Activated CD4-positive, alpha-beta T cell treated with anti-CD3 and anti-CD28 coated beads, Interleukin-2, amount 10 ng/mL, durations not matched to agents 7 days and 5 days (primary cell): ENCODE data around the gene MAPK12. TPM values are rescaled to one million over a fixed set of nuclear protein-coding genes. Genes with fewer than 3 reads are reported as not detected.

Experiments
- CTCF ChIA-PET: fragments of 350-600 bp; sonication (Branson Sonifier 250); formaldehyde crosslinking; loops from one replicate; lab custom pipeline; 2021; ENCODE audit warnings: antibody characterized with exemption; lab: Charles Lee
- POLR2A ChIA-PET: fragments of 350-600 bp; sonication (Branson Sonifier 250); formaldehyde crosslinking; loops from one replicate; lab custom pipeline; 2021; ENCODE audit warnings: antibody characterized with exemption; lab: Charles Lee
- DNase-seq: peaks from one replicate; pipeline ENCODE4 v3.0.0-alpha.2; 2020
- H3K27ac Mint-ChIP-seq: one replicate; pipeline ENCODE4 v1.8.0; 2021; ENCODE audit warnings: mild to moderate bottlenecking, moderate library complexity, mixed read lengths
- H3K27me3 Mint-ChIP-seq: one replicate; pipeline ENCODE4 v1.8.0; 2021; ENCODE audit warnings: mixed read lengths
- H3K36me3 Mint-ChIP-seq: one replicate; pipeline ENCODE4 v1.8.0; 2021; ENCODE audit warnings: low read depth, mixed read lengths
- H3K4me1 Mint-ChIP-seq: one replicate; pipeline ENCODE4 v1.8.0; 2021; ENCODE audit warnings: mixed read lengths
- H3K4me3 Mint-ChIP-seq: one replicate; pipeline ENCODE4 v1.8.0; 2021; ENCODE audit warnings: mild to moderate bottlenecking, moderate library complexity, mixed read lengths
- H3K9me3 Mint-ChIP-seq: one replicate; pipeline ENCODE4 v1.8.0; 2021; ENCODE audit warnings: mixed read lengths
- total RNA-seq, 2 experiments: library from RNA; stranded (reverse); gene quantifications; one replicate each; pipeline ENCODE4 v1.2.3, GENCODE V29; 2021

Gene MAPK12
- total RNA-seq, 2 experiments from 2014 or later, result 2.9 TPM

DNA sequence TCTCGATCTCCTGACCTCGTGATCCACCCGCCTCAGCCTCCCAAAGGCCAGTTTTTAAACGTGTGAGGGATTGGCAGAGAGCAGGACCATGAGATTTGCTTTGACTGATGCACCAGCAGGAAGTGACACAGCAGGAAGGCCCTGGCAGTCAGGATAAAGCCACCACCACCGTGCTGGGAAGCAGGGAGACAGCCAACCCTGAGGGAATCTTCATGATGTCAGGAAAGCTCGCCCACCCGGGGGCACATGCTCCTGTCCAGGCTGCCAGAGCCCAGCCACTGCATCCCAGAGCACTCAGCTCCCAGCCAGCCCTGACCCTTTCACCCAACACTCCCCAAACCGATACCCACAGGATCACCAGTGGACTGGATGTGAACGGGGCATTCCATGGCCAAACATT is 22.7 kb downstream of the MAPK12 start:
- no peaks in the 10 kb centered on the region for H3K27me3 Mint-ChIP-seq
- peaks cover 30% of the 10 kb centered on the region for H3K4me1 Mint-ChIP-seq
- ChIA-PET POLR2A (no interaction called here), CTCF (interaction anchor here (0.8 to 0.9 kb wide), 2 partner anchors 14 to 33 kb away, joined by 3 read pairs; no protein-coding TSS in a partner anchor)
- peaks cover 32% of the 10 kb centered on the region for H3K36me3 Mint-ChIP-seq
- no peaks in the 10 kb centered on the region for H3K9me3 Mint-ChIP-seq
- no peak overlapping the region for H3K27ac Mint-ChIP-seq
- DNase-seq, result no peak
- no peak overlapping the region for H3K4me3 Mint-ChIP-seq

DNA sequence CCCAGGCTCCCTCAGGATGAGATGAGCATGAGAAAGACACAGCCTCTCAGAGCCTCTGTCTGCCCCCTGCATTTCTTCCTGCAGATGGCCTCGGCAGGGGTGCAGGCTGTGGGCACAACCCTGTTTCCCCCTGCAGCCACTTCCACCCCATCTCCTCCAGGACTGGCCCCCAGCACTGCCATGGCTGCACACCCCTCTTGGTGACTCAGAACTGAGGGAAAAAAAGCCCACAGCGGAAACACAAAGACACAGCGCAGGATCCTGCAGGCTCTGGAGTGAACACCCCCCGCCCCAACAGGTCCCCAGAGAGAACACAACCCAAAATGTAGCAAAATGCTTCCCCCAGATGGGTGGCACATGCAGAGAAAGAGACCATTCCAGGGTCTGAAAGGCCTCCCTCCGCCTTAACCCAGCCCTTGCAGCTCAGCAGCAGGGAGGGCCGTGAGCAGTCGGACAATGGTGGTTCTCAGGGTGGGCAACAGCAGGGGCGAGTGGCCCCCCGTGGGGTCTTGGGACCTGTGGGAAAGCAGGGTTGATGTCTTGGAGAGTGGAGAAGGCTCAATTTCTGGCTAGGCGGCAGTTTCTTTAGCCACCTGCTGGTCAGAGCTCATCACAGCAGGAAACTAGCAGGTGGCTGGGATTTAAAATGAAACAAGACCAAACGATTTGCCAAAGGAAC is 24.6 kb downstream of the MAPK12 start:
- peaks cover 35% of the 10 kb centered on the region for H3K36me3 Mint-ChIP-seq
- CTCF ChIA-PET, result interaction anchor here (0.8 to 0.9 kb wide), 2 partner anchors 9 to 32 kb away, joined by 3 to 4 read pairs; no protein-coding TSS in a partner anchor
- POLR2A ChIA-PET, result no interaction called here
- no peaks in the 10 kb centered on the region for H3K9me3 Mint-ChIP-seq
- H3K27ac Mint-ChIP-seq, result no peak overlapping the region
- peaks cover 22% of the 10 kb centered on the region for H3K4me1 Mint-ChIP-seq
- peak; percentile 27 for DNase-seq
- H3K27me3 Mint-ChIP-seq, result no peaks in the 10 kb centered on the region
- no peak overlapping the region for H3K4me3 Mint-ChIP-seq

DNA sequence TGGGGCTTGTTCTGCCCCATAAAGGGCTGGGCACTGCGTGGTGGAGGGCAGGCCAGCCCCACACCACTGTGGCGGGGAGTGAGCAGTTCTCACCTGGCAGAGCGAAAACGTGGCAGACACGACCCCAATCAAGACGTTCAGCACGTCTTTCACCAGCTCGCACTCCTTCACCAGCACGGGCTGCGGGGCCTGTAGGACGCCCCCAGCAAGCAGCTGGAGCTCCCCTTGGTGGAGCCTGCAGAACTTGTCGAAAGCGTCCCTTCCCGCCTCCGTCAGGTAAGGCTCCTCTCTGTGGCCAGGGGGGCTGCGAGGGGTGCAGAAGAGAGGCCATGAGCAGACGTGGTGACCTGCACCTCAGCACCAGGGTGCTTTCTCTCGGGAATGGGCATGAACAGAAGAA is 28.3 kb downstream of the MAPK12 start:
- ChIA-PET CTCF (no interaction called here), POLR2A (no interaction called here)
- no peaks in the 10 kb centered on the region for H3K9me3 Mint-ChIP-seq

DNA sequence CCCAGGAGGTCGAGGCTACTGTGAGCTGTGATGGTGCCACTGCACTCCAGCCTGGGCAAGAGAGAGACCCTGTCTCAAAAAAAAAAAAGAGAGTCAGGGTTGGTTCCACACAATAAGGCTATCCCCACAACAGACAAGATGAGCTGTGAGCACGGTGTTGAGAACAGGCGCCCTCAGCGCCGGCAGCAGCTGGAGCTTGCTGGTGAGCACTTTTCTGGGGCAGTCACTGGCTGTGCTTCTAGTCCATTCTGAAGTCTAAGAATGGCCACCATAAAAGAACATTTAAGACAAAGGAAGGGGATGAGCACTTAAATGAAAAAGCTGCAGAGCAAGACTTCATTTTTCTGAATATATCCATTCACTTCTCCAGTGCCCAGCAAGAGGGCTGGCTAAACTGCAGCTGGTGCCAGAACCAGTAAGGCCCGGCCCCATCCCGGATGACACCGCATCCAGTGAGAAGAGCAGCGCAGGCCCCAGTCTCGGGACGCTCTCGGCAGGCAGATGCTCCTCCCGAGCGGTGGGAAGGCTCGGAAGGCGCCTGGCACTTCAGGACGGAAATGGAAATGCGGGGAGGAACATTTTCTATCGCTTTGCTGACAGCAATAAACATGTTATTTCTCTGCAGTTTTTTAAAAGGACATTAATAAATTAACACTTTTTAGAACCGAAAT is 28.9 kb downstream of the MAPK12 start:
- Mint-ChIP-seq H3K4me1 (peaks cover 8% of the 10 kb centered on the region), H3K27me3 (no peaks in the 10 kb centered on the region), H3K27ac (no peak overlapping the region), H3K4me3 (no peak overlapping the region), H3K9me3 (no peaks in the 10 kb centered on the region), H3K36me3 (peaks cover 33% of the 10 kb centered on the region)
- CTCF ChIA-PET, result interaction anchor here (0.5 to 2.2 kb wide), 4 partner anchors 9 to 553 kb away, joined by 3 to 6 read pairs (median 4); no protein-coding TSS in a partner anchor
- POLR2A ChIA-PET, result no interaction called here
- DNase-seq, result no peak

More for the DNA sequence above, 28.3 kb downstream of the MAPK12 start:
- H3K4me1 Mint-ChIP-seq, result peaks cover 11% of the 10 kb centered on the region
- peaks cover 36% of the 10 kb centered on the region for H3K36me3 Mint-ChIP-seq
- no peak overlapping the region for H3K4me3 Mint-ChIP-seq
- DNase-seq, result no peak
- no peaks in the 10 kb centered on the region for H3K27me3 Mint-ChIP-seq
- H3K27ac Mint-ChIP-seq, result no peak overlapping the region

DNA sequence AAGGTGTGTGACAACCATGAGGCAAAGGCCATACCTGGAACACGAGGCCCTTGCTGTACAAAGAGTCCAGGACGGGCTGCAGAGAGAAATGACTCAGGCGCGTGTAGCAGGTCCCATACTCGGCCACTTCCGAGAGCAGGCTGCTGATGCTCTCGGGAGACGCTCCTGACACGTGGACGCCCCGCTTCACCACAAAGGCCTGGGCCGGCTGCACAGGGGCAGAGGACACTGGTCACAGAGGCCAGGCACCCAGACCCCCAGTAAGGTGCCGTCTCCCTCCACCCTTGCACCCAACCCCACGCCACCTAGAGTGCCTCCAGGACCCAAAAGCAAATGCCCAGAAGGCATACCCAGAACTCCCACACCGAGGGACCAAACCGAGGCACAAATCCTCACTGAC is 32.1 kb downstream of the MAPK12 start:
- POLR2A ChIA-PET, result no interaction called here
- peaks cover 21% of the 10 kb centered on the region for H3K36me3 Mint-ChIP-seq
- H3K27me3 Mint-ChIP-seq, result no peaks in the 10 kb centered on the region
- no peaks in the 10 kb centered on the region for H3K4me1 Mint-ChIP-seq
- CTCF ChIA-PET, result no interaction called here
- no peaks in the 10 kb centered on the region for H3K9me3 Mint-ChIP-seq
- no peak overlapping the region for H3K4me3 Mint-ChIP-seq
- DNase-seq, result no peak
- H3K27ac Mint-ChIP-seq, result no peak overlapping the region

DNA sequence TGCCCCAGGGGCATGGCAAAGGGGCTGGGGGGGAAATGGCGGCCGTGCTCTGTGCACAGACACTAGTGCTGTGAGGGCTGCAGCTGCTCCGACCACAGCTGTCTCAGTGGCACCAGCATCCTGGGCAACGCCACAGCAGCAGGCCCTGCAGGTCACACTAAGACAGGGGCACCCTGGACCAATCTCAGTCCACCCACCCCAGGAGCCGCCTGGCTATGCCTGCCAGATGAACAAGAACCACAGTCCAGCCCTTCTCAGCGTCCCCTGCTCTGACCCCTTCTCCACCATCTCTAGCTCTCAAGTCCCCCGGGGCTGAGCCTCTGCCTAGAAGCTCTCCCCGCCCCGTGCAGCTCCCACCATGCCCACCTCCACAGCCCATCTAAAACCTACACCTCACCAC is 33.1 kb downstream of the MAPK12 start:
- H3K4me1 Mint-ChIP-seq, result no peaks in the 10 kb centered on the region
- DNase-seq, result no peak
- no peak overlapping the region for H3K27ac Mint-ChIP-seq
- no peaks in the 10 kb centered on the region for H3K27me3 Mint-ChIP-seq
- POLR2A ChIA-PET, result no interaction called here
- CTCF ChIA-PET, result interaction anchor here (1.1 to 1.2 kb wide), 2 partner anchors 9 to 240 kb away, joined by 3 read pairs; no protein-coding TSS in a partner anchor
- H3K4me3 Mint-ChIP-seq, result no peak overlapping the region
- peaks cover 21% of the 10 kb centered on the region for H3K36me3 Mint-ChIP-seq
- no peaks in the 10 kb centered on the region for H3K9me3 Mint-ChIP-seq

DNA sequence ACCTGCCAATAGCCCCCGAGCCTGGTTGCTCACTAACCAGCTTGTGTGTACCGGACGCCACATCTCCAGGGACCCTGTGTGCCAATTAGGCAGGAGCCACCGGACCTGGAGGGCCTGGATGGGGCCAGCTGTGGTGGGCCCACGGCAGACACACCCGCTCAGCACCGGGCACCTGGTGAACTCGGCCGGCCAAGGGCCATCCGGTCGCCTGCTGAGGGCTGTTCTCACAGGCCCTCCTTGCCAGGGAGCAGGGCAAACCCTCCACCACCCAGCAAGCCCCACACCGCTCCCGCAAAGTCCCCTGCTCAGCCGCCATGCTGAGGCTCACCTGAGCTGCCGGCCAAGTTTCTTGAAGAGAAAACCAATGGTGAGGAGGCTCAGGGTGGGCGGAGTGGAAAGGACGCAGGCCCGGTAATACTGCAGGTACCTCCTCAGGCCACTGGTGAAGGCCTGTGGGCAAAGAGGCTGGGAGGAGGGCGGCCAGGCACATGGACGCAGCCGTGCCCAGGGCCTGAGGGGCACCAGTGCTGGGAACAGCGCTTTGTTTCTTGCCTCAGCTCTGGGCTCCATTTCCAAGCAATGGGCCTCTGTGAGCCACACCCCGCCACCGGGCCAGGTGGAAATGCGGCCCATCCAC is 33.8 kb downstream of the MAPK12 start:
- H3K27ac Mint-ChIP-seq, result no peak overlapping the region
- CTCF ChIA-PET, result interaction anchor here (1.1 to 1.2 kb wide), 2 partner anchors 10 to 241 kb away, joined by 3 read pairs; no protein-coding TSS in a partner anchor

DNA sequence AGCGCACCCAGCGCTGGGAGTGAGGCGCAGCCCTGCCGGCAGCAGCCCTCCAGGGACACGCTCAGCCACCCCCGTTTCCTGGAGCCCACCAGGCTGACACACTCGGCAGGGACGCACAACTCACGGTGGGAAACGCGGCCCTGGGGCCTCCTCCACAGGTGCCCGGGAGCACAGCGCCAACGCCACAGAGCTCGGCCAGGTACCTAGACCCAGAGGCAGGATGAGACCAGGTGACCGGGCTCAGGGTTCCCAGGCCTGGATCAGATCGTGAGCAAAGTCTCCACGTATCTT is 34.7 kb downstream of the MAPK12 start:
- Mint-ChIP-seq H3K27me3 (no peaks in the 10 kb centered on the region), H3K4me3 (no peak overlapping the region), H3K27ac (no peak overlapping the region), H3K36me3 (peaks cover 20% of the 10 kb centered on the region), H3K9me3 (no peaks in the 10 kb centered on the region), H3K4me1 (no peaks in the 10 kb centered on the region)
- ChIA-PET CTCF (no interaction called here), POLR2A (no interaction called here)
- no peak for DNase-seq

More for the DNA sequence above, 33.8 kb downstream of the MAPK12 start:
- no peaks in the 10 kb centered on the region for H3K4me1 Mint-ChIP-seq
- H3K4me3 Mint-ChIP-seq, result no peak overlapping the region
- no peaks in the 10 kb centered on the region for H3K9me3 Mint-ChIP-seq
- no peaks in the 10 kb centered on the region for H3K27me3 Mint-ChIP-seq
- POLR2A ChIA-PET, result no interaction called here
- DNase-seq, result no peak
- H3K36me3 Mint-ChIP-seq, result peaks cover 20% of the 10 kb centered on the region

DNA sequence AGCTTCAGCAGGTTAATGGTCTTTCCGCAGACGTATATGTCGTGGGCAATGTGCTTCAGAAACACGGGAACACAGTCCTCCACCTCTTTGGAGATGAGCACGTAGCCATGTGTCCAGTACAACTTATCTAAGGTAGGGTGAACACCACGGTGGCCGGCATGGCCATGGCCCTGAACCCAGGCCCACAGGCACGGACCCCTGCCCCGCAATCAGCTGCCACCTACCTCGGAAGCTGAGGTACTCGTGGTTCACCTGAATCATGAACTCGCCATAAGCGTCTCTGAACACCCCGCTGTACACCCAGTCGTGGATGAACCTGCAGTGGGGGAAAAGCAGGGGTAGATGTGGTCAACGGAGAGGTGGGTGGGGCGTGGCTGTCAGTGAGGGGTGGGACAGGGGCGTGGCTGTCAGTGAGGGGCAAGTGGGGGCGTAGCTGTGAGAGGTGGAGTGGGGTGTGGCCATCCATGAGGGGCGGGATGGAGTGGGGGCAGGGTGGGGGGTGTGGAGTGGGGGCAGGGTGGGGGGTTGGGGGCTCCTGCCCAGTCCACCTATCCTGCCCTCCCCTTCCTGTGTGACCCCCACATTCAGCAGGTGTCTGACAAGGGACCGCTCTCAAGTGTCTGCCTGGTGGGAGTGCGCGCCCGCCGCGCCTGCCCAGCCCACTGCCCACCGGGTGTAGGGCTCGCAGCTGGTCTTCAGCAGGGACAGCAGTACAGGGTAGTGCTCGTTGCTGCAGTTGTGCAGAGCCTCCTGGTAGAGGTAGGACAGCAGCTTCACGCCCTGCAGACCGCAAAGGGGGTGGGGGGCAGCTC is 35.2 kb downstream of the MAPK12 start:
- H3K27ac Mint-ChIP-seq, result no peak overlapping the region
- no peaks in the 10 kb centered on the region for H3K27me3 Mint-ChIP-seq

DNA sequence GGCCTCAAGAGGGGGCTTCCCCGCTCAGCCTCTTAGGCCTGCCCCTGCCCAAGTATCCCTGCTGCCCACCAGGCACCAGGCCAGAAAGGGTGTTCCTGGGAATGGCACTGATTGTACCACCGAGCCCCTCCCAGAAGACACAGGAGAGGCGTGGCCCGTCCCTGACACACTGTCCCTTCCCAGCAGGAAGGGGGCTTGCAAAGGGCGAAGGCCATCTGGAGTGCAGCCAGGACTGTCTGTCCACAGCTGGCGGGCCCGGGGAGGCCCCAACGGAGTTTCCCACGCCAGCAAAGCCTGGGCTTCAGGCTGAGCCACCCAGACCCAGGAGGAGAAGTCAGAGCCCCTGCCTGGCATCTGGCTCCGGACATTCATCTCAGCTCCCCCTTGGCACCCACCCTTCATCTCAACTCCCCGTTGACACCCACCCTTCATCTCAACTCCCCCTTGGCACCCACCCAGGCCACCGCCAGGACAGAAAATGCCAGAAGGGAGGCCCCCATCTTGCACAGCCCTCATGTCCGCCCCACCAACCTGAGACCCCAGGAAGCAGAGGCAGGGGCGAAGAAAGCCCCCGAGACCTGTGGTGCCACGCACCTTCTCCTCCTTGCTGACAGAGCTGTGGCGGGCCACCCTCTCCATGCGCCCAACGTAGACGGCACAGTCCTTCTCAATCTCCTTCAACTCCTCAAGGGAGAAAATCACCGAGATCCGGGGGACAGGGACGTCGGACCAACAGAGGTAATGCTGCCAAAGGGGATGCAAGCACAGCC is 36.1 kb downstream of the MAPK12 start:
- H3K27me3 Mint-ChIP-seq, result no peaks in the 10 kb centered on the region
- ChIA-PET CTCF (no interaction called here), POLR2A (no interaction called here)
- H3K36me3 Mint-ChIP-seq, result peaks cover 25% of the 10 kb centered on the region
- H3K27ac Mint-ChIP-seq, result no peak overlapping the region
- DNase-seq, result no peak
- H3K4me3 Mint-ChIP-seq, result no peak overlapping the region
- no peaks in the 10 kb centered on the region for H3K4me1 Mint-ChIP-seq
- no peaks in the 10 kb centered on the region for H3K9me3 Mint-ChIP-seq

More for the DNA sequence above, 35.2 kb downstream of the MAPK12 start:
- no peak for DNase-seq
- Mint-ChIP-seq H3K9me3 (no peaks in the 10 kb centered on the region), H3K4me3 (no peak overlapping the region), H3K4me1 (no peaks in the 10 kb centered on the region), H3K36me3 (peaks cover 20% of the 10 kb centered on the region)
- POLR2A ChIA-PET, result no interaction called here
- CTCF ChIA-PET, result no interaction called here

DNA sequence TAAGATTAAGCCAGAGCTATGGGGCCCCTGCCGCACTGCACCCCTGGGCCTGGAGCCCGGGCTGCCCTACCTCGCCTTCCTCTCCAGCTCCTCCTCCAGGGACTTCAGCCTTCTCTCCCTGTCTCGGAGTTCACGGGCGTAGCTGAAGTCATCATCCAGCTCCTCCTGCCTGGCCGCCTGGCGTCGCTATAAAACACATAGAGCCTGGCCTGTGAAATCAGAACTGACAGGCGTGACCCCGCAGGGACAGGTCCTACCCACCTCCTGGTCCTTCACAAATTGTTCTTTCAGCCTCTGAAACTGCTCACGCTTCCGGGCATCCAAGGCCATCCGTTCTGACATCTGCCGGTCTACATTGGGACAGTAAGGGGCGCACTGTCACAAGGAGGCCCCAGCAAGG is 37.4 kb downstream of the MAPK12 start:
- POLR2A ChIA-PET, result no interaction called here
- no peak for DNase-seq
- CTCF ChIA-PET, result no interaction called here
- no peak overlapping the region for H3K4me3 Mint-ChIP-seq
- peaks cover 22% of the 10 kb centered on the region for H3K36me3 Mint-ChIP-seq
- no peaks in the 10 kb centered on the region for H3K27me3 Mint-ChIP-seq
- H3K9me3 Mint-ChIP-seq, result no peaks in the 10 kb centered on the region
- H3K4me1 Mint-ChIP-seq, result no peaks in the 10 kb centered on the region
- H3K27ac Mint-ChIP-seq, result no peak overlapping the region

DNA sequence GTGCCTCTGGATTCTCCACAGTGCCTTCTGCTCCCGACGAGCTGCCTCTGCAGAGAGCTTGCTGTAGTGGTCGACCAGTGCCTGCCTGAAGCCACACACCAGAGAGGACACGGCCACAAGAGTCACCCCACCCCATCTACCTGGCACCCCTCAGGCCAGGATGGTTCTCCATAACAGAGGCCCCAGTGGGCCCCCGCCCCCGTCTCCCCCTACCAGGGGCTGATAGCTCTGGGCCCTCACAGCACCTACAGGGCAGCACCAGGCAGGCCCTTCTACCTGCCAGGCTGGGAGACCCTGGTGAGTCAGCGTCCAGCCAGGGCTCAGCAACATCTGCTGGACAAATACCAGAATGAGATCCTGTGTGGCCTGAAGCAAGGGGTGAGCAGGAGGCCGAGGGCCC is 39.0 kb downstream of the MAPK12 start:
- Mint-ChIP-seq H3K4me1 (no peaks in the 10 kb centered on the region), H3K9me3 (no peaks in the 10 kb centered on the region), H3K27me3 (no peaks in the 10 kb centered on the region), H3K4me3 (no peak overlapping the region), H3K36me3 (peaks cover 22% of the 10 kb centered on the region), H3K27ac (no peak overlapping the region)
- DNase-seq, result no peak
- POLR2A ChIA-PET, result no interaction called here
- CTCF ChIA-PET, result no interaction called here
